GM21737 (cell line): ENCODE results near the gene FNBP1.

ENCODE experiments used
- ATAC-seq: cut with Tn5 transposase; IDR thresholded peaks from one replicate; pipeline ENCODE4 v1.9.1; 2021; ENCODE audit warnings: mild to moderate bottlenecking, moderate library complexity; ENCODE audit not compliant: unreplicated experiment

Gene FNBP1

GRCh38 chr9:129866394-129867135 is 176.4 kb downstream of the FNBP1 start:
- ATAC-seq: no peak

DNA sequence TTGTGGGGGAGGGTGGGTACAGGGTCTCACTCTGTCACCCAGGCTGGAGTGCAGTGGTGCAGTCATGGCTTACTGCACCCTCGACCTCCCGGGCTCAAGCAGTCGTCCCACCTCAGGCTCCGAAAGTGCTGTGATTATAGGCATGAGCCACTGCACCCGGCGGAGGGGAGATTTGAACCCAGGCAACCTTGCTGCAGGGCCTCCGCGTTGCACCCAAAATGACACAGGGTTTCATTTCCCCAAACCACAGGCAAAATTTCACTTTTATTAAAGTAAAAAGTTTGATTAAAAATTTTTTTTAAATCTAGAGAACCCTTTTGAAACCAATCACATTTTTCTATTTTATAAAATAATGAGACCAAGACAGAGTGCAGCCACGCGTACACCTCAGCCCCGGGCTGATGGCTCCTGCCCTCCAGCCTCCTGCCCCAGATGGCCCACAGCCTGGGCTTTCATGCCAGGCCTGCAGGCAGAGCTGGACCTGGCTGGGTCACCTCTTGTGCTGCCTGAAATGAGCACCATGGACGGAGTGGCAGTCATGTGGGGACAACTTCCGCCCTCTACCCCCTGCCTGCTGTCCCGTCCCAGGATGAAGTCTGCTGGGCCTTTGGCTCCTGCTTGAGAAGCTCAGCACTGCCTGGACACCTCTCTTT is 177.2 kb downstream of the FNBP1 start:
- ATAC-seq: no peak

- ATAC-seq: no peak
Observed at GRCh38 chr9:129864991-129865647, 177.9 kb downstream of the FNBP1 start.

- ATAC-seq: no peak
Observed at GRCh38 chr9:129863059-129863690, 179.8 kb downstream of the FNBP1 start.

DNA sequence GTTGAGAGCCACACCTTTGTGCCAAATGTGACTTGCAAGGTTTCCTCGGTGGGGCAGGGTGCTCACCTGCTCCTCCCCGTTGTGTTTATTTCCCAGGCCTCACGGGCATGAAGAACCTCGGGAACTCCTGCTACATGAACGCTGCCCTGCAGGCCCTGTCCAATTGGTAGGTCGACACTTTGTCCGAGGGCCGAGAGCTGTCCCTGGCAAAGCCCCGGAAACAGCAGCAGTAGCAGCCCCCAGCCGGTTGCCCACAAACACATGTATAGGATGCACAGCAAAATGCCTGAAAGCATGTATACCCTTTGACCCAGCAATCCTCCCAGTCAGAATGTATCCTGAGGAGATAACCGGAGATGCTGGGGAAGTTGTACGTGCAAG is 181.6 kb downstream of the FNBP1 start:
- ATAC-seq: no peak

DNA sequence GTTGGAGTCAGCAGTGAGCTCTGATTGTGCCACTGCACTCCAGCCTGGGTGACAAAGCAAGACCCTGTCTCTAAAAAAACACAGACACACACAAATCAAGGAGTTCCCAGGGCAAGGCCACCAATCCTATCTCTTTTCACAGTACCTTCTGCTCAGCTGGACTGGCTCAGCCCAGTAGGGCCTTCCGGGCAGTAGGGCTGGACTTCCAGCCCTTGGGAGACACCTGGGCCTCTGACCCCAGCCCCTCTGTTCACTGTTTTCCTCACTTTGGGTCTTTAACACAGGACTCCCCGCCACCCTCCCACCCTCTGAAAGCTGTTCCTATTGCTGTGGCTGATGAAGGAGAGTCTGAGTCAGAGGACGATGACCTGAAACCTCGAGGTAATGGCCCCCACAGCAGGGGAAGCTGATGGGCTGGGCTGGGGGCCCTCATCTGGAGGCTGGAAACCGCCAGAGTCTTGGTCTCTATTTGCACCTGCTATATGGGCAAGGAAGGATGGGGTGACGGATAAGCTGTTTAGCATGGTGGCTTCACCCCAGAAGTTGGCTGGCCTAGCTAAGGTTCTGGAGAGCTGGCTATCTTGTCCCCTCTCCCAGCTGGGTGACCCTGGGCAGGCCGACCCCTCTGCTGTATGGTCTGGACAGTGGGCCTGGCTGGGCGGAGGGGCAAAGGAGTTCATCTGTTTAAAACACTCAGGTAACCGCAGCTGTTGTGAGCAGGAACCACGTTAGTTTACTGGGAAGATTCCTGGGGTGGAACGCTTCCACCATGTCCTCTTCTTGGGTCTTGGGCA is 182.1 kb downstream of the FNBP1 start:
- no peak for ATAC-seq

DNA sequence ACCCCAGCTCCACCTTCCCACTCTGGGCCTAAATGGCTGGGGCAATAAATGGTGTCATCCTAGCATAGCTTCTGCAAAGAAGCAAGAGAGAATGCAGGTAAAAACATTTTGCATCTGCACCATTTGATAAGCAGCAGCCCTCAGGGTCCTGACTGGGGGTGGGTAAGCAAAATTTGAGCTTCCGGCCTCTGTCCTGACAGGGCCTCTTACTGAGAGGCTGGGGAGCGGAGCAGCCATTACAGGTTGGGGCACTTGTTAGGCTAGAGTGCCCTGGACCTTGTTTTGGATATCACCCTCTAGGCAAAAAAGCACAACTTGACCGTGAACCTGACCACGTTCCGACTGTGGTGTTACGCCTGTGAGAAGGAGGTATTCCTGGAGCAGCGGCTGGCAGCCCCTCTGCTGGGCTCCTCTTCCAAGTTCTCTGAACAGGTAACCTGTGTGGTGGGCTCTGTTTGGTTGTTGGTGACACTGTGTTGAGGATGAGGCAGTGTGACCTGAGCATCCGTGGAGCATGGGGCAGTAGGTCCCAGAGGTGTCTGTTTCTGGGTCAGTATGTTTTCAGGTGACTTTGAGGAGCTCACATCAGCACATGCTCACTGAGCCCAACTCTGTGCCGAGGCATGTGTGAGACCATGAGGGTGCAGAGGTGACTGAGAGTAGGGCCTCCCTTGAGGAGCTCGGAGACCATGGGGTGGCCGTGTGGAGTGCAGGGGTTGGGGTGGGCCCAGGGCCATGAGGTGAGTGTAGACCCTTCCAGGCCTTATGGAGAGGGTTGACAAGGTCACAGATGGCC is 184.6 kb downstream of the FNBP1 start:
- ATAC-seq: no peak

- ATAC-seq: no peak
Observed at GRCh38 chr9:129857207-129857606, 185.8 kb downstream of the FNBP1 start.

GRCh38 chr9:129854588-129855110 is 188.3 kb downstream of the FNBP1 start:
- ATAC-seq: no peak

DNA sequence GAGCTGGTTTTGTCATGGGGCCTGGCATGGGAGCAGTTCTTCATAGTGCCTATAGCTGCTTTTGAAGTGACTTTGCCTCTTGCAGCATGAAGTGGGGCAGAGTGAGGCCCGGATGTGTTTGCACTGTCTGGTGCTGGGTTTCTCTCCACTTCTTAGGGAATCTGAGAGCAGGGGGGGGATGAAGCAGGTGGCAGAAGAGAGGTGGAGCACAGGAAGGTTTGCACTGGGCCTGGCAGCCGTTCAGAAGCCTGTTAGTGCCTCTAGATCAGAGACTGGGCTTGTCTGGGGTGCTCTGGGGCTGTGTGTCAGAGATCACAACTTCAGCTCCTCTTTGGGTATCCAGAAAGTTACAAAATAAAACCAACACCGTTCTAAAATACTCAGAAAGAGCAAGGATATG is 189.4 kb downstream of the FNBP1 start:
- no peak for ATAC-seq

DNA sequence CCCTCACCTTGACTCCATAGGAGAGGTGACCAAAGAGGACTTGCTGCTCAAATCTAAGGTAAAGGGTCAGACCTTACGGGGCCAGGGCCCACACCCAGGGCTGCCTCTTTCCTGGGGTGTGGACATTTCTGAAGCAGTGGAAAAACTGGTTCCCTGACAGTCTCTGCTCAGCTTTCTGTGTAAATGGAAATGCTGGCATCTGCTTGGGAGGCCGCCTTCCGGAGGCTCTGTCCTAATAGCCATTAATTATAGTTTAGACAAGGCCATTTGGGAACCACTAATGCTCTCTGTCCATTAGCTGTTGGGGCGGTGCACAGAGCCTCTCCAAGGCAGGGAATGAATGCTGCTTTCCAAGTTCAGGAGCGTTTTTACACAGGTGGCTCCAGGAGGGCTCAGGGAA is 190.4 kb downstream of the FNBP1 start:
- ATAC-seq: no peak

- ATAC-seq: no peak
Observed at GRCh38 chr9:129851821-129852220, 191.2 kb downstream of the FNBP1 start.

GRCh38 chr9:129850821-129851550 is 192.0 kb downstream of the FNBP1 start:
- no peak for ATAC-seq

DNA sequence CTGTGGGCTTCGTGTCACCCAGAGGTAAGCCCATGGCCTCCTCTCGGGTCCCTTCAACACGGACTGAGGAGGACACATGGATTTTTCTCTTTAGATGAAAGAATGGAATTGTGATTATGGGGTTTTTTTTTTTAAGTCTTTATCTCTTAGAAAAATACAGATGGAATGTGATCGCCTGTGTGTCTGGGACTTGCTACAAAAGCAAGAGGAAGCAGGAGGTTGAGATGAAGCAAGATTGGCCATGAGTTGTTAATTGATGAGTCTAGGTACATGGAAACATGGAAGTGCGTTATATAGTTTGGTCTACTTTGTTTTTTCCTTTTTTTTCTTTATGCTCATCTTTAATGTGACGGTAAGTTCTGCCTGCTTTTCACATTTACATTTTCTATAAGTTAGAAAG is 193.1 kb downstream of the FNBP1 start:
- ATAC-seq: no peak

DNA sequence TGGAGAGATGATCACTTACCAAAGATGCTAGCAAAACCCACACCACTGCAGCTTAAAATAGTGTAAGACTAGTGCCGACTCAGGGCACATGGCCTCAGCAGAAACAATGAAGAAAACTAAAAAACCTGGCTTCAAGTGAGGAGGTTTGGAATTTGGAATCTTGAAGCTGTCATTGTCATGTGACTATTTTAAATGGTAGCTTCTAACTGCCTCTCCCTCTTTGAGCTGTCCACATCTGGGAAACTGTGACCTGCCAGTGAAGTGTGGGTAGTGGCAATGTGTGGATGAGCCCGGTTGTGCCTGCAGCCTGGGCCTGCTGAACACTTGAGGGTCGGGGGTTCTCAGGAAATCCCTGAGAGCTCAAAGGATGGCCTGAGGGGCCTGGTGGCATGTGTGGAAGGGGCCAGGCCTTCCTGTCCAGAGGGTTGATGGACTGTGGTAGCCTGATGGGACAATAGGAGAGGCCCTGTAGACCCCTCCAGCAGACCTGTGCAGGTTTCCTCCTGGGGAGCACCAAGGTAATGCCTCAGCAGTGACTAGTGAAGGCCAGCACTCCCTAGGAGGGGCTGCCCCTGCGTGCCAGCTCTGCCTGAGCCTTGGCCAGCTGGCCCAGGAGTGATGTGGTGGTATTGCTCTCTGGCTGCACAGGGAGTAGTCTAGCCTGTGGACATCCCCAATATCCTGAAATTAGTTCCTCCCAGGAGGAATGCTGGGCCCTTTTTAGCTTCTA is 194.1 kb downstream of the FNBP1 start:
- no peak for ATAC-seq

- ATAC-seq: no peak
Observed at GRCh38 chr9:129845373-129845772, 197.6 kb downstream of the FNBP1 start.

DNA sequence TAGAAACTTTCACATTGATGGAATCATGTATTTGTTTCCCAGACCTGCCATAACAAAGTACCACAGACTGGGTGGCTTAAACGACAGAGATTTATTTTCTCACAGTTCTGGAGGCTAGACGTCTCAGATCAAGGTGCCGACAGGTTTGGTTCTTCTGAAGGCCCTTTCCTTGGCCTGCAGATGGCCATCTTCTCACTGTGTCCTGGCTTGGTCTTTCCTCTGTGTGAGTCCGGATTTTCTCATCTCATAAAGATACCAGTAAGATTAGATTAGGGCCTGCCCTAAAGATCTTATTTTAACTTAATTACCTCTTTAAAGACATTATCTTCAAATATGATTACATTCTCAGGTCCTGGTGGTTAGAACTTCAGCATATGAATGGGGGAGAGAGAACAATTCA is 201.9 kb downstream of the FNBP1 start:
- no peak for ATAC-seq

GRCh38 chr9:129840034-129840433 is 203.0 kb downstream of the FNBP1 start:
- ATAC-seq: no peak
